ENCODE results near the gene CNBP. TPM values are rescaled to one million over a fixed set of nuclear protein-coding genes. Genes with fewer than 3 reads are reported as not detected.

Gene CNBP
- total RNA-seq, 1 experiment from 2014 or later = 380 TPM

DNA sequence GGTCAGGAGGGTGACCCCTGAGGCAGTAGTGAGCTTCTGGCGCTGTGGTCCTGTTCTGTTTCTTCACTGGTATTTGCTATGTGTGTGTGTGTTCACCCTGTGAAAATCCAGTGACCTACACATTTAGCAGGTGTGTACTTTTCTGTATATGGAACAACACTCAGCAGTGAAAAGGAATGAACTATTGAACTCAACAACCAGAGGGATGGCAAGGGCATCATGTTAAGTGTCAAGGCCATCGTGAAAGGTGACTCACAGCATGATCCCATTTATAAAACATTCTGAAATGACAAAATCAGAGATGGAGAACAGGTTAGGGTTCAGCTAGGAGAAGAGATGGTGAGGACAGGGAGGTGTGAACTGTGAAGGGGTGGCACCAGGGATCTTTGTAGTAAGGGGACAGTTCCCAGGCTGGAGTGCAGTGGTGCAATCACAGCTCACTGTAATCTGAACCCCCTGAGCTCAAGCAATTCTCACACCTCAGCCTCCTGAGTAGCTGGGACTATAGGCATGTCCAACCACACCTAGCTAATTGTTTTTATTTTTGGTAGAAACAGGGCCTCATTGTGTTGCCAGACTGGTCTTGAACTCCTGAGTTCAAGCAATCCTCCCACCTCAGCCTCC, 52.1 kb downstream of the CNBP start:
- DNase-seq (ENCODE audit: low read depth) = no peak

GRCh38 chr3:129130291-129130813, 53.3 kb downstream of the CNBP start:
- no peak for DNase-seq (ENCODE audit: low read depth)

DNA sequence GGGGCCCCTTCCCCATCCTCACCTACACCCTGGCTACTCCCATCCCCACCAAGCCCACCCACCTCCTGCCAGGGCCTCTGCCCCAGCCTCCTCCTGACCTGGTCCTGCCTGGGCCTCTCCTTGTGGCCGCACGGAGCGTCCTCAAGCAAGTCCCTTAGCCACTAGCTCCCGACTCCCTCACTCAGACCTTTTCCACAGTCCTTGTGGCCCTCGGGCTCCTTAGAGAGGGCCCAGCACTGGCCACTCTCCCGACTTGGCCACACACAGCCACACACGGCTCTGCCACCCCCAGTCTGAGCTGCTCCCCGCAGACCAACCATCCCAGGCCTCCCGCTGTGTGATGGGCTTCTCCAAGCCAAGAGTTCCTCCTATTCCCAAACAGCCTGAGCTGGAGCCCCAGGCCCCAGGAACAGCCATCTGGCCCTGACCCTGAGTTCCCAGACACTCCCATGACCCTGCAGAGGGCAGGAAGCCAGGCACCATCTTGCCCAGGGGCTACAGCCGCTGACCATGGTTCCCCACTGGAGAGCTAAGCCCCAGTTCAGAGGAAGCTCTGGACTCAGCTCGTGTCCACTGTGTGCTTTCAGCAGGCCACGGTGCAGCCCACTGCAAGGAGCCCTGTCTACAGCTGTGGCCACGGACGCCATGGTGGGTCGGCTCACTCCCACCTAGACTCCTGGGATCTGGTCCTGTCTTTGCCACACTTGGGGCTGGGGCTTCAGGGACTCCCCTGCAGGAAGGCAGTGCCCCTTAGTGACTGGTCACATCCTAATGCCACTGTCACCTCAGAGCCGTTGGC, 55.1 kb downstream of the CNBP start:
- DNase-seq (ENCODE audit: low read depth) = no peak

- DNase-seq (ENCODE audit: low read depth) = no peak
These were observed 56.9 kb downstream of the CNBP start for GRCh38 chr3:129126726-129127280.

GRCh38 chr3:129123314-129124060, 60.2 kb downstream of the CNBP start:
- DNase-seq (ENCODE audit: low read depth) = peak; percentile 65

DNA sequence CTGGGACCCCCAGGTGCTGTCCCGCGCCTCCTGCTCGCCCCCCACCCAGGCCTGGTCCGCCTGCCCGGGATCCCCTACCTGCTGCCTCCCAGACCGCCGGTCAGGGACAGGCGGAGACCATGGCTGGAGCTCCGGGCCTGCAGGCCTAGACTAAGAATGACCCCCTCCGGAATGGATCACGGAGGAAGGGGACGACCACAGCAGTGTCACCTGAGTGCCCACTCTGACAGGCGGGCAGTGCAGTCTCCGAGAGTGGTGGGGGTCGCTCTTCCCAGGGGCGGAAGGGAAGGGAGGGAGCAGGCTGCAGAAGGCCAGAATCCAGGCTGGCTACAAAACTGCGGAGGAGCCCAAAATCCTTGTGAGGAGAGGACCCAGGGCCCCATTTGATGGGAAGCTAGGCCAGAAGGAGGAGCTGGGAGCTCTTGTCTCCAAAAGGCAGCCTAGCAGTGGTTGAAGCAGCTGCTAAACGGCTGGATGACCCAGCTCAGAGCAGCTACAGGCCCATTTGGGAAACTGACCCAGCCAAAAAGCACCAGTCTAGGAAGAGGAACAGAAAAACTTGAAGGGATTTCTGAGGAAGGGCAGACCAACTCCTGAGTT, 61.2 kb downstream of the CNBP start:
- DNase-seq (ENCODE audit: low read depth) = peak; percentile 36

DNA sequence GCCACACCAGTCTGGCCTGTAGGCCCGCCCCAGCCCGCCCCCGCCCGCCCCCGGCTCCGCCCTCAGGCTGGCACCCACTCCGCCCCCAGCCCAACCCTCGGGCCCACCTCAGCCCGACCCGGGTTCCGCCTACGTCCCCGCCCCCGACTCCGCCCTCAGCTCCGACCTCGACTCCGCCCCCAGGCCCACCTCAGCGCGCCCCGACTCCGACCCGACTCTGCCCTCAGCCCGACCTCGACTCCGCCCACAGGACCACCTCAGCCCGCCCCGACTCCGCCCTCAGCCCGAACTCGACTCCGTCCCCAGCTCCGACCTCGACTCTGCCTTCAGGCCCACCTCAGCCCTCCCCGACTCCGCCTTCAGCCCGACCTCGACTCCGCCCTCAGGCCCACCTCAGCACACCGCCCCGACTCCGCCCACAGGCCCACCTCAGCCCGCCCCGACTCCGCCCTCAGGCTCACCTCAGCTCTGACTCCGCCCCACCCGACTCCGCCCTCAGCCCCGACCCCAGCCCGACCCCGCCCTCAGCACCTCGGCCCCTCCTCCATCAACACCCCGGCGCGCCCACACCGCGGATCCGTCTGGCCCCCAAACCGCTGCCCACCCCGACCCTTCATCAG, 61.8 kb downstream of the CNBP start, which contains the start of gene RAB43:
Gene RAB43 (minus strand): TSS at position 13 of the 620 bp plus-strand sequence. CDS start 315 bp downstream, outside the sequence.
- DNase-seq (ENCODE audit: low read depth) = peak; percentile 68

- no peak for DNase-seq (ENCODE audit: low read depth)
These were observed 62.5 kb downstream of the CNBP start for GRCh38 chr3:129121016-129121791.

DNA sequence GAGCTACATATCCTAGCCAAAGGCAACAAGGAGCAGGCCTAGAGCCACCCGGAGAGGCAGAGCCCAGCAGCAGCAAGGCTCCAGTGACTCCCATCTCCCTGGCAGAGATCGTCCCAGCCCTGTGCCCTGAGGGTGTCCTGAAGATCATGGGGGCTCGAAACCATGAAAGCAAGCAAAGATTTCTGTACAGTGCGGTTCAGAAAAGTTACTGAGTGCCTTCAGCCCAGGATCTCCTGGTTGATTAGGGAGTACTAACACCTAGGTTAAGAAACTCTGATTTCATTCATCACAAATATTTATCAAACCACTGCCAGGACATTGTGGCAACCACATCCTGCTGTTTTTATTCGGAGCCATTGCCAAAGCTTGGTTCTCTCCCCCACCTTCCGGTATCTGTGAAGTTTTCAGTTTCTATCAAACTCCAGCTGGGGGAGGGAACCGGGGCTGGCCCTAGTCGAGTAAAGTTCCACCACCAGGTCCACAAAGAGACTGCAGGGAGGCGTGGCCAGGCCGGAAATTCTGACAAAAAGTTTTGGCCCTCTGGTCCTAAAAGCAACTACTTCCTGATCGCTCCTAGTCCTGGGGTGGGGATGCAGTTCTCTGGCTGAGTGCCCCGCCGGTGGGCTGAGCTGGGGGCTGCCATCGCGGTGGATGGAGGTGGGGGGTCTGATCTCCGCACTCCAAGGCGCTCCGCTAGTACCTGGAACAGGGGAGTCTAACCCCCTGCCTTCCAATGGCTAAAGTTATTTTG, 63.3 kb downstream of the CNBP start:
- DNase-seq (ENCODE audit: low read depth) = peak; percentile 99

DNA sequence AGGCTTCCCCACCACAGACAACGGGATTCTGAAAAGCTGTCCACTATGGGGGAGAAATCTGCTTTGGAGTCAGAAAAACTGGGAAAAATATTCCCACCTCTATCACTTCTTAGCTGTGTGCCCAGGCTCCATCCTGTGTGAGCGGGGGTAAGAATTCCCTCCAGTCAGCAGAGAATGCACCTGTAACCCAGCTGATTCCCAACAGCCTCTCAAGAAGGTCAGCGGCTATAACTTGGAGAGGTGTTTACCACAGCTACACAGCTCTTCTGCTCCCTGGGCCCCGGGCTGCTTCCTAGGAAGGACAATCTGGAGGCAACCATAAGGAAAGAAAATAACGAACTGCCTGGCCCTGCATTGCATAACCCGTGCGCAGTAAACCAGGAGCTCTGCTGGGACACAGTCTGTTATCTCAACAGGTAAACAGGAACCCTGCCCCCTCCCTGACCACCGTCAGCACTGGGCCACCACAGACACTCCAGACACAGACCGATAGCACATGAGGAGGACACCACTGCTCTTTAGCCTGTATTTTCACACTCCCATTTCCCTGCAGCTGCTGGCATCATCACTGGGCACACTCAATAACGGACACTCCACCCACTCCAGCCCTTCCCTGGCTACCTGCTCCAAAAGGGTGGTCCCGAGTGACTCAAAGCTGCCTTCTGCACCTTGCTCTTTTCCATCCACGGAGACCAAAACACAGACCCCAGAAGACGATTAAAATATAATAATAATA, 64.2 kb downstream of the CNBP start:
- no peak for DNase-seq (ENCODE audit: low read depth)

DNA sequence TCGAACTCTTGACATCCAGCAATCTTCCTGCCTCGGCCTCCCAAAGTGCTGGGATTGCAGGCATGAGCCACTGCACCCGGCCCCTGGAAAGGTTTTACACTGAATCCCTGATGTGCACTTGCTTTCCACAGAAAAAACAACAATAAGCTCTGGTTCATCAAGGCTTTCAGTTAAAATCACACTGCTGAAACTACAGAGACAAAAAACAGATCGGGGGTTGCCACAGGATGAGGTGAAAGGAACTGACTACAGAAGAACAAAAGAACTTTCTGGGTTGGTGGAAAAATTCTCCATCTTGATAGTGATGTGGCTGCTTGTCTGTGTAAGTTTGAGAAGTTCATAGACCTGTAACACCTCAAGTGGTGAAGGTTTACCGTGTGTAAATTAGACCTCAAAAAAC, 65.0 kb downstream of the CNBP start:
- DNase-seq (ENCODE audit: low read depth) = no peak

Other genes starting within 250 kb of the CNBP start
- gene CFAP92, start 189.8 kb downstream of the CNBP start, total RNA-seq (2014; rRNA removed; shearing (Covaris generic)) = 0.27 TPM in 1 of 2 replicates, not detected in the other
- not detected in 2 replicates for gene EFCC1, start 182.6 kb downstream of the CNBP start, total RNA-seq (2014; rRNA removed; shearing (Covaris generic))
- not detected in 2 replicates for gene GP9, start 123.1 kb downstream of the CNBP start, total RNA-seq (2014; rRNA removed; shearing (Covaris generic))
- gene RAB43, start 62.1 kb downstream of the CNBP start, total RNA-seq (2014; rRNA removed; shearing (Covaris generic)) = 21.1 and 24.2 TPM in 2 replicates
- gene ISY1, start 22.8 kb downstream of the CNBP start, total RNA-seq (2014; rRNA removed; shearing (Covaris generic)) = 34.9 and 70.7 TPM in 2 replicates
- 203 and 347 TPM in 2 replicates for gene COPG1, start 65.7 kb upstream of the CNBP start, total RNA-seq (2014; rRNA removed; shearing (Covaris generic))
- gene HMCES, start 95.0 kb upstream of the CNBP start, total RNA-seq (2014; rRNA removed; shearing (Covaris generic)) = 41.4 and 46.4 TPM in 2 replicates
- gene EFCAB12, start 244.7 kb upstream of the CNBP start, total RNA-seq (2014; rRNA removed; shearing (Covaris generic)) = not detected in 2 replicates